Upper lobe of right lung (tissue), 1 donor: ENCODE results near the gene DNMT3B. TPM values are rescaled to one million over a fixed set of nuclear protein-coding genes. Genes with fewer than 3 reads are reported as not detected.

Source experiments
- ATAC-seq: fragments of 200-7000 bp; cut with Tn5 transposase; one replicate; pipeline ENCODE4 v1.9.1; 2020; ENCODE audit warnings: mild to moderate bottlenecking, moderate library complexity
- DNase-seq: peaks from one replicate; pipeline ENCODE4 v3.0.0-alpha.2; 2020
- H3K27ac ChIP-seq: fragments of 200-600 bp; one replicate; pipeline ENCODE4 v1.8.0; 2022
- H3K27me3 ChIP-seq: fragments of 200-600 bp; one replicate; pipeline ENCODE4 v1.8.0; 2022; ENCODE audit warnings: mild to moderate bottlenecking
- H3K36me3 ChIP-seq: fragments of 200-600 bp; one replicate; pipeline ENCODE4 v1.8.0; 2022
- H3K4me1 ChIP-seq: fragments of 200-600 bp; one replicate; pipeline ENCODE4 v1.8.0; 2022
- H3K4me3 ChIP-seq: fragments of 200-600 bp; one replicate; pipeline ENCODE4 v1.8.0; 2022; ENCODE audit warnings: mild to moderate bottlenecking
- H3K9me3 ChIP-seq: fragments of 200-600 bp; one replicate; pipeline ENCODE4 v1.8.0; 2022
- CTCF ChIP-seq: fragments of 200-600 bp; IDR thresholded peaks from one replicate; pipeline ENCODE4 v1.8.0; 2022; ENCODE audit warnings: antibody characterized with exemption
- intact Hi-C: fragments of 100-400 bp; cut with DNase I; formaldehyde crosslinking; loops from one replicate; pipeline ENCODE4 v1.11.0; 2022
- total RNA-seq: library from RNA; stranded (reverse); fragmentation: NEBNext Ultra II Directional; extraction: Animal tissue kit (Norgen Biotek cat#: 25700); gene quantifications from one replicate; pipeline ENCODE4 v1.2.1, GENCODE V29; 2021
- donor health status: DM: no; HTN: yes; CAD: no; lungs with severe emphysema.

Gene DNMT3B
- total RNA-seq, 1 donor from 2014 or later, result 0.84 TPM

GRCh38 chr20:32820698-32821377 is 58.7 kb downstream of the DNMT3B start:
- H3K27ac ChIP-seq, result peak overlapping the region; percentile 86
- no peaks in the 10 kb centered on the region for H3K27me3 ChIP-seq
- no peak for TF ChIP-seq CTCF
- DNase-seq (no peak), ATAC-seq (no peak)
- H3K36me3 ChIP-seq, result peaks cover 3% of the 10 kb centered on the region
- H3K9me3 ChIP-seq, result no peaks in the 10 kb centered on the region
- H3K4me1 ChIP-seq, result peaks cover 34% of the 10 kb centered on the region
- peak overlapping the region; percentile 78 for H3K4me3 ChIP-seq
- intact Hi-C loops, result no loop called here

- Histone ChIP-seq H3K27ac (no peak overlapping the region), H3K4me1 (peaks cover 34% of the 10 kb centered on the region), H3K36me3 (peaks cover 16% of the 10 kb centered on the region), H3K27me3 (no peaks in the 10 kb centered on the region), H3K9me3 (no peaks in the 10 kb centered on the region), H3K4me3 (no peak overlapping the region)
- ATAC-seq (no peak), DNase-seq (no peak)
- intact Hi-C loops, result no loop called here
- TF ChIP-seq CTCF, result no peak
Observed at GRCh38 chr20:32822225-32822624, 60.0 kb downstream of the DNMT3B start.

- peaks cover 34% of the 10 kb centered on the region for H3K4me1 ChIP-seq
- TF ChIP-seq CTCF, result no peak
- no peak for ATAC-seq
Observed at GRCh38 chr20:32823078-32823477, 60.9 kb downstream of the DNMT3B start.

DNA sequence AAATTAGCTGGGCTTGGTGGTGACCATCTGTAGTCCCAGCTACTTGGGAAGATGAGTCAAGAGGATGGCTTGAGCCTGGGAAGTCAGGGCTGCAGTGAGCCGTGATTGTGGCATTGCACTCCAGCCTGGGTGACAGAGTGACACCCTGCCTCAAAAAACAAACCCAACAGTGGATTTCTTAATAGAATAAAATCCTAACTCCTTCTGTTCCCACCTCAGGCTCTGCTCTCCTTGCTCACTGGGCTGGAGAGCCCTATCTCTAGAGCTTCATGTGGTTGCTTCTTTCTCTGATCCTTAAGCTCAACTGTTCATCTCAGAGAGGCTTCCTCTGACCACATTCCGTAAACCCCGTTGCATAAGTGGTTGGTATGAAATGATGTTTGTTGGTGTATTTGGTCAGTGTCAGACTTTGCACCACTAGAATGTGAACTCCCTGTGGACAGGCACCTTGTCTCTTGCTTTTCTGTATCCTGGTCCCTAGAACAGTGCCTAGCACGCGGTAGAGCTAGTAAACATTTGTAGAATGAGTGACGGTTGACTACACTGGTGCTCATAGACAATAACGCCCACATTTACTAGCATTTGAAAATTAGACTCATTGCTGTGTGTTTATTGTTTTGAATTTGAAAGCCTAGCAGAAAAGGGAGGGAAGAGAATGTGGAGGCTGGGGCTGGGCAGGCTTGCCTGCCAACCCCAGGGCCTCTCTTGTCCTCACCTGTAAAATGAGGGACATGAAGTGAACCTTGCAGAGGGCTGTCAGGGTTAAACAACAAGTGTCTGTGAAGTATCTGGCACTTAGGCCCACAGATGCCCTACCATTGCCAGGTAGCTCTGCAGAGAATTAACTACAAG is 61.8 kb downstream of the DNMT3B start:
- intact Hi-C loops, result no loop called here
- peaks cover 32% of the 10 kb centered on the region for H3K36me3 ChIP-seq
- no peaks in the 10 kb centered on the region for H3K27me3 ChIP-seq
- H3K9me3 ChIP-seq, result no peaks in the 10 kb centered on the region
- no peak for TF ChIP-seq CTCF
- no peak overlapping the region for H3K27ac ChIP-seq
- peaks cover 39% of the 10 kb centered on the region for H3K4me1 ChIP-seq
- no peak for ATAC-seq
- no peak overlapping the region for H3K4me3 ChIP-seq
- DNase-seq, result no peak

More at GRCh38 chr20:32823078-32823477, 60.9 kb downstream of the DNMT3B start:
- no peak overlapping the region for H3K4me3 ChIP-seq
- H3K9me3 ChIP-seq, result no peaks in the 10 kb centered on the region
- no peak overlapping the region for H3K27ac ChIP-seq
- H3K27me3 ChIP-seq, result no peaks in the 10 kb centered on the region
- H3K36me3 ChIP-seq, result peaks cover 25% of the 10 kb centered on the region
- no peak for DNase-seq
- intact Hi-C loops, result no loop called here

GRCh38 chr20:32828029-32828680 is 66.0 kb downstream of the DNMT3B start:
- Histone ChIP-seq H3K4me1 (peaks cover 30% of the 10 kb centered on the region), H3K27me3 (no peaks in the 10 kb centered on the region), H3K4me3 (no peak overlapping the region), H3K9me3 (no peaks in the 10 kb centered on the region), H3K36me3 (peaks cover 44% of the 10 kb centered on the region), H3K27ac (no peak overlapping the region)
- TF ChIP-seq CTCF, result no peak
- DNase-seq (no peak), ATAC-seq (no peak)
- intact Hi-C loops, result no loop called here
